HG03175 (cell line): Measurements from ENCODE around the gene OR5F1.

Experiments
- ATAC-seq: cut with Tn5 transposase; IDR thresholded peaks from one replicate; pipeline ENCODE4 v1.9.1; 2021; ENCODE audit warnings: mild to moderate bottlenecking, moderate library complexity; ENCODE audit not compliant: unreplicated experiment

Gene OR5F1

GRCh38 chr11:55994525-55994924, at the start of gene OR5F1:
Gene OR5F1 (minus strand): TSS chr11:55994625. CDS start chr11:55994625, 0 bp downstream.
- no peak for ATAC-seq

- ATAC-seq, result no peak
Measured at GRCh38 chr11:56027354-56027753, 32.9 kb upstream of the OR5F1 start, which contains the start of gene OR5AS1. Gene OR5AS1 (plus strand): TSS chr11:56027654. CDS start chr11:56030419, 2,765 bp downstream.

GRCh38 chr11:56013805-56014204, 19.4 kb upstream of the OR5F1 start:
- ATAC-seq, result no peak

- ATAC-seq, result no peak
Measured at GRCh38 chr11:56010716-56011115, 16.3 kb upstream of the OR5F1 start.

GRCh38 chr11:55970935-55971334, 23.5 kb downstream of the OR5F1 start:
- no peak for ATAC-seq

GRCh38 chr11:55969845-55970244, 24.6 kb downstream of the OR5F1 start, which contains the start of gene OR10AG1:
Gene OR10AG1 (minus strand): TSS chr11:55969945. CDS start chr11:55969907, 38 bp downstream.
- ATAC-seq, result no peak

- no peak for ATAC-seq
Measured at GRCh38 chr11:55967914-55968313, 26.5 kb downstream of the OR5F1 start.

- ATAC-seq, result no peak
Measured at GRCh38 chr11:55966391-55966790, 28.0 kb downstream of the OR5F1 start.

- no peak for ATAC-seq
Measured at GRCh38 chr11:55956521-55956920, 37.9 kb downstream of the OR5F1 start.

- no peak for ATAC-seq
Measured at GRCh38 chr11:55949330-55949729, 45.1 kb downstream of the OR5F1 start.
